Cardiac ventricle fibroblast (primary cell): ENCODE measurements around the gene DERA. TPM values are rescaled to one million over a fixed set of nuclear protein-coding genes. Genes with fewer than 3 reads are reported as not detected.

Experiments
- total RNA-seq: library from RNA; depleted of rRNA; stranded (reverse); fragments of >200 nt; gene quantifications from 2 replicates; pipeline ENCODE4 v1.2.3, GENCODE V29; 2015

The DERA gene
- 28.0 and 29.5 TPM in 2 replicates for total RNA-seq

GRCh38 chr12:15910864-15911721 is at the start of gene DERA:
DERA (plus strand) TSS chr12:15911332; CDS start chr12:15911384, 52 bp downstream.

GRCh38 chr12:15882118-15882971 is 28.8 kb upstream of the DERA start, which contains the start of gene STRAP:
STRAP (plus strand) TSS chr12:15882387; CDS start chr12:15882708, 321 bp downstream.

Other genes starting within 250 kb of the DERA start
- 180 and 188 TPM in 2 replicates for gene EPS8, start 121.9 kb upstream of the DERA start, total RNA-seq
- 76.2 and 82.0 TPM in 2 replicates for gene STRAP, start 28.9 kb upstream of the DERA start, total RNA-seq